ENCODE measurements around the gene CPPED1. TPM values are rescaled to one million over a fixed set of nuclear protein-coding genes. Genes with fewer than 3 reads are reported as not detected.

The CPPED1 gene
- total and polyA plus RNA-seq, 4 donors = 10.4 to 29.1 (median 23.0) TPM

DNA sequence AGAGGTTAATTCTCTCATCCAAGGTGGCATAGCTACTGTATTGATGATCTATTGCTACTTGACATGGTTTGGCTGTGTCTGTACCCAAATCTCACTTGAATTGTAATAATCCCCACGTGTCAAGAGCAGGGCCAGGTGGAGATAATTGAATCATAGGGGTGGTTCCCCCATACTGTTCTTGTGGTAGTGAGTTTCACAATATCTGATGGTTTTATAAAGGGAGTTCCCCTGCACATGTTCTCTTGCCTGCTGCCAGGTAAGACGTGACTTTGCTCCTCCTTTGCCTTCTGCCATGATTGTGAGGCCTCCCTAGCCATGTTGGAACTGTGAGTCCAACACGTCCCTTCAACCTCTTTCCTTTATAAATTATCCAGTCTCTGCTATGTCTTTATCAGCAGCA lies 22.9 kb upstream of the CPPED1 start (continued):
- TF ChIP-seq YY1 (IDR thresholded peaks at IDR 0.05) = no peak
- TF ChIP-seq NR2F2 (IDR thresholded peaks at IDR 0.05) = no peak
- TF ChIP-seq, protein P1, sequence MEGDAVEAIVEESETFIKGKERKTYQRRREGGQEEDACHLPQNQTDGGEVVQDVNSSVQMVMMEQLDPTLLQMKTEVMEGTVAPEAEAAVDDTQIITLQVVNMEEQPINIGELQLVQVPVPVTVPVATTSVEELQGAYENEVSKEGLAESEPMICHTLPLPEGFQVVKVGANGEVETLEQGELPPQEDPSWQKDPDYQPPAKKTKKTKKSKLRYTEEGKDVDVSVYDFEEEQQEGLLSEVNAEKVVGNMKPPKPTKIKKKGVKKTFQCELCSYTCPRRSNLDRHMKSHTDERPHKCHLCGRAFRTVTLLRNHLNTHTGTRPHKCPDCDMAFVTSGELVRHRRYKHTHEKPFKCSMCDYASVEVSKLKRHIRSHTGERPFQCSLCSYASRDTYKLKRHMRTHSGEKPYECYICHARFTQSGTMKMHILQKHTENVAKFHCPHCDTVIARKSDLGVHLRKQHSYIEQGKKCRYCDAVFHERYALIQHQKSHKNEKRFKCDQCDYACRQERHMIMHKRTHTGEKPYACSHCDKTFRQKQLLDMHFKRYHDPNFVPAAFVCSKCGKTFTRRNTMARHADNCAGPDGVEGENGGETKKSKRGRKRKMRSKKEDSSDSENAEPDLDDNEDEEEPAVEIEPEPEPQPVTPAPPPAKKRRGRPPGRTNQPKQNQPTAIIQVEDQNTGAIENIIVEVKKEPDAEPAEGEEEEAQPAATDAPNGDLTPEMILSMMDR (IDR thresholded peaks at IDR 0.05; ENCODE audit: low read depth, low read length, missing input control) = no peak

DNA sequence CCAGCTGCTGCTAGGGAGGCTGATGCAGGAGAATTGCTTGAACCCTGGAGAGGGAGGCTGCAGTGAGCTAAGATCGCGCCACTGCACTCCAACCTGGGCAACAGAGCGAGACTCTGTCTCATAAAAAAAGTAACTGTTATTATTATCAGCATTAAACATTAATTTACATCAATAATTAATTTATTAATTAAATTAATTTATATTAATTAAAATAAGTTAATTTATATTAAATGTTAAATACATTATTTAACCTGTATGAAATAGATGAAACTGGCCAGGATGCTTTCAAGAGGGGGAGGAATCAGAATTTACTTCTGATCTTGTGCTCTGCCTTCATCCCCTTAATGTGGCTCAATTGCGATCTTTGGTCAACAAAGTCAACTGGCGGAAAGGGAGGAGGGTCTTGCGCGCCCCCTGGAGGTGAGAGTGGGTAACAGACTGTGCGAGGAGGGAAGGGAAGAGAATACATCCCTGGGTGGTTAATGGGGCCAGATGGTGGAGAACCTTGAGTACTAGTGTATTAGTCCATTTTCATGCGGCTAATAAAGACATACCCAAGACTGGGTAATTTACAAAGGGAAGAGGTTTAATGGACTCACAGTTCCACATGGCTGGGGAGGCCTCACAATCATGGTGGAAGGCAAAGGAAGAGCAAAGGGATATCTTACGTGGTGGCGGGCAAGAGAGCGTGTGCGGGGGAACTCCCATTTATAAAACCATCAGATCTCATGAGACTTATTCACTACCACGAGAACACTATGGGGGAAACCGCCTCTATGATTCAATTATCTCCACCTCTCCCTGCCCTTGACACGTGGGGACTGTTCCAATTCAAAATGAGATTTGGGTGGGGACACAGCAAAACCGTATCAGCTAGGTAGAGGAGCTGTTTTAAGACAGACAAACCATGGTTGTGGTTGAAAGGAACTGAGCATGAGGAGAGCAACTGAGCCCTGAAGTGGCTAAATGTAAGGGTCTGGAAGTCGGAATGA lies 15.7 kb upstream of the CPPED1 start:
- H3K9ac ChIP-seq (ENCODE audit: low read depth in 1 of 2, low read length in 2 of 2) = no peak overlapping the region
- TF ChIP-seq SP1 (IDR thresholded peaks at IDR 0.05) (no peak), YY1 (IDR thresholded peaks at IDR 0.05) (no peak), RAD21 (IDR thresholded peaks at IDR 0.05) (peak; percentile 95 to 96), FOXA2 (IDR thresholded peaks at IDR 0.05) (peak; percentile 62), GABPA (IDR thresholded peaks at IDR 0.05 in 1 of 2, conservative IDR thresholded peaks at IDR 0.05 in 1 of 2) (no peak), TAF1 (conservative IDR thresholded peaks at IDR 0.05) (no peak), EGR1 (IDR thresholded peaks at IDR 0.05; ENCODE audit: low read depth in 2 of 2) (no peak), NR2F2 (IDR thresholded peaks at IDR 0.05) (no peak), HNF4A (conservative IDR thresholded peaks at IDR 0.05) (peak; percentile 38 to 44), RXRA (IDR thresholded peaks at IDR 0.05) (peak in 1 of 2 donors; percentile 21), FOXA1 (IDR thresholded peaks at IDR 0.05) (no peak)
- TF ChIP-seq, protein P2, sequence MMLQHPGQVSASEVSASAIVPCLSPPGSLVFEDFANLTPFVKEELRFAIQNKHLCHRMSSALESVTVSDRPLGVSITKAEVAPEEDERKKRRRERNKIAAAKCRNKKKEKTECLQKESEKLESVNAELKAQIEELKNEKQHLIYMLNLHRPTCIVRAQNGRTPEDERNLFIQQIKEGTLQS (IDR thresholded peaks at IDR 0.05) = no peak
- TF ChIP-seq, protein P1 (IDR thresholded peaks at IDR 0.05; ENCODE audit: low read depth, low read length, missing input control) = peak; percentile 91
- TF ChIP-seq, protein P3, sequence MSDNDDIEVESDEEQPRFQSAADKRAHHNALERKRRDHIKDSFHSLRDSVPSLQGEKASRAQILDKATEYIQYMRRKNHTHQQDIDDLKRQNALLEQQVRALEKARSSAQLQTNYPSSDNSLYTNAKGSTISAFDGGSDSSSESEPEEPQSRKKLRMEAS (IDR thresholded peaks at IDR 0.05) = no peak
- TF ChIP-seq, protein P4, sequence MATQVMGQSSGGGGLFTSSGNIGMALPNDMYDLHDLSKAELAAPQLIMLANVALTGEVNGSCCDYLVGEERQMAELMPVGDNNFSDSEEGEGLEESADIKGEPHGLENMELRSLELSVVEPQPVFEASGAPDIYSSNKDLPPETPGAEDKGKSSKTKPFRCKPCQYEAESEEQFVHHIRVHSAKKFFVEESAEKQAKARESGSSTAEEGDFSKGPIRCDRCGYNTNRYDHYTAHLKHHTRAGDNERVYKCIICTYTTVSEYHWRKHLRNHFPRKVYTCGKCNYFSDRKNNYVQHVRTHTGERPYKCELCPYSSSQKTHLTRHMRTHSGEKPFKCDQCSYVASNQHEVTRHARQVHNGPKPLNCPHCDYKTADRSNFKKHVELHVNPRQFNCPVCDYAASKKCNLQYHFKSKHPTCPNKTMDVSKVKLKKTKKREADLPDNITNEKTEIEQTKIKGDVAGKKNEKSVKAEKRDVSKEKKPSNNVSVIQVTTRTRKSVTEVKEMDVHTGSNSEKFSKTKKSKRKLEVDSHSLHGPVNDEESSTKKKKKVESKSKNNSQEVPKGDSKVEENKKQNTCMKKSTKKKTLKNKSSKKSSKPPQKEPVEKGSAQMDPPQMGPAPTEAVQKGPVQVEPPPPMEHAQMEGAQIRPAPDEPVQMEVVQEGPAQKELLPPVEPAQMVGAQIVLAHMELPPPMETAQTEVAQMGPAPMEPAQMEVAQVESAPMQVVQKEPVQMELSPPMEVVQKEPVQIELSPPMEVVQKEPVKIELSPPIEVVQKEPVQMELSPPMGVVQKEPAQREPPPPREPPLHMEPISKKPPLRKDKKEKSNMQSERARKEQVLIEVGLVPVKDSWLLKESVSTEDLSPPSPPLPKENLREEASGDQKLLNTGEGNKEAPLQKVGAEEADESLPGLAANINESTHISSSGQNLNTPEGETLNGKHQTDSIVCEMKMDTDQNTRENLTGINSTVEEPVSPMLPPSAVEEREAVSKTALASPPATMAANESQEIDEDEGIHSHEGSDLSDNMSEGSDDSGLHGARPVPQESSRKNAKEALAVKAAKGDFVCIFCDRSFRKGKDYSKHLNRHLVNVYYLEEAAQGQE (IDR thresholded peaks at IDR 0.05) = no peak
- WGBS = 60% methylated on average over 18 of the region's 18 CpGs
- H3K4me1 ChIP-seq (ENCODE audit: control insufficient read depth in 4 of 4, insufficient read depth in 4 of 4, low read length in 3 of 4) = no peaks in the 10 kb centered on the region
- H3K4me3 ChIP-seq (ENCODE audit: low read depth in 1 of 3, low read length in 3 of 3) = no peak overlapping the region
- H3K9me3 ChIP-seq (ENCODE audit: control insufficient read depth in 4 of 4, low read length in 3 of 4) = no peaks in the 10 kb centered on the region
- H3K27me3 ChIP-seq (ENCODE audit: control insufficient read depth in 4 of 4, insufficient read depth in 4 of 4, low read length in 3 of 4) = no peaks in the 10 kb centered on the region
- no peaks in the 10 kb centered on the region for H3K36me3 ChIP-seq (ENCODE audit: control insufficient read depth in 4 of 4, insufficient read depth in 3 of 4, low read depth in 1 of 4, low read length in 3 of 4)
- no peak overlapping the region for H3K27ac ChIP-seq (ENCODE audit: low read depth in 1 of 2, low read length in 2 of 2)
- peak; percentile 87 for DNase-seq (ENCODE audit: low spot score)
